Measurements from ENCODE around the gene ABCA2.

ABCA2 gene

GRCh38 chr9:137002646-137003041, 25.4 kb downstream of the ABCA2 start:
- DNase-seq = no peak
- TF ChIP-seq GATA1 (IDR thresholded peaks at IDR 0.05; ENCODE audit: low read depth, low read length) (no peak), POLR2A (IDR thresholded peaks at IDR 0.05; ENCODE audit: low read length) (no peak)

GRCh38 chr9:137001857-137002645, 26.0 kb downstream of the ABCA2 start:
- TF ChIP-seq POLR2A (IDR thresholded peaks at IDR 0.05; ENCODE audit: low read length) (no peak), GATA1 (IDR thresholded peaks at IDR 0.05; ENCODE audit: low read depth, low read length) (no peak)
- DNase-seq = no peak

- TF ChIP-seq POLR2A (IDR thresholded peaks at IDR 0.05; ENCODE audit: low read length) (no peak), GATA1 (IDR thresholded peaks at IDR 0.05; ENCODE audit: low read depth, low read length) (no peak)
- no peak for DNase-seq
Observed at GRCh38 chr9:137000177-137000930, 27.7 kb downstream of the ABCA2 start.

- no peak for DNase-seq
- TF ChIP-seq GATA1 (IDR thresholded peaks at IDR 0.05; ENCODE audit: low read depth, low read length) = no peak
- no peak for TF ChIP-seq POLR2A (IDR thresholded peaks at IDR 0.05; ENCODE audit: low read length)
Observed at GRCh38 chr9:136997830-136998234, 30.2 kb downstream of the ABCA2 start.

- DNase-seq = no peak
- TF ChIP-seq GATA1 (IDR thresholded peaks at IDR 0.05; ENCODE audit: low read depth, low read length) = no peak
- TF ChIP-seq POLR2A (IDR thresholded peaks at IDR 0.05; ENCODE audit: low read length) = no peak
Observed at GRCh38 chr9:136997371-136997770, 30.7 kb downstream of the ABCA2 start.

GRCh38 chr9:136996361-136997292, 31.4 kb downstream of the ABCA2 start, which contains the start of gene CLIC3:
Gene CLIC3 (minus strand): TSS chr9:136996568. CDS start chr9:136996543, 25 bp downstream.
- peak; percentile 38 to 44 for DNase-seq
- TF ChIP-seq POLR2A (IDR thresholded peaks at IDR 0.05; ENCODE audit: low read length) (no peak), GATA1 (IDR thresholded peaks at IDR 0.05; ENCODE audit: low read depth, low read length) (no peak)

GRCh38 chr9:136995772-136996311, 32.2 kb downstream of the ABCA2 start:
- TF ChIP-seq GATA1 (IDR thresholded peaks at IDR 0.05; ENCODE audit: low read depth, low read length) (no peak), POLR2A (IDR thresholded peaks at IDR 0.05; ENCODE audit: low read length) (no peak)
- DNase-seq = peak; percentile 31 to 46

GRCh38 chr9:136995362-136995761, 32.7 kb downstream of the ABCA2 start:
- TF ChIP-seq GATA1 (IDR thresholded peaks at IDR 0.05; ENCODE audit: low read depth, low read length) (no peak), POLR2A (IDR thresholded peaks at IDR 0.05; ENCODE audit: low read length) (no peak)
- no peak for DNase-seq

GRCh38 chr9:136994888-136995230, 33.2 kb downstream of the ABCA2 start:
- no peak for DNase-seq
- no peak for TF ChIP-seq GATA1 (IDR thresholded peaks at IDR 0.05; ENCODE audit: low read depth, low read length)
- TF ChIP-seq POLR2A (IDR thresholded peaks at IDR 0.05; ENCODE audit: low read length) = no peak

GRCh38 chr9:136994180-136994887, 33.7 kb downstream of the ABCA2 start:
- no peak for DNase-seq
- no peak for TF ChIP-seq GATA1 (IDR thresholded peaks at IDR 0.05; ENCODE audit: low read depth, low read length)
- no peak for TF ChIP-seq POLR2A (IDR thresholded peaks at IDR 0.05; ENCODE audit: low read length)

- TF ChIP-seq POLR2A (IDR thresholded peaks at IDR 0.05; ENCODE audit: low read length) = no peak
- no peak for TF ChIP-seq GATA1 (IDR thresholded peaks at IDR 0.05; ENCODE audit: low read depth, low read length)
- no peak for DNase-seq
Observed at GRCh38 chr9:136992819-136993369, 35.1 kb downstream of the ABCA2 start.

GRCh38 chr9:136991993-136992818, 35.8 kb downstream of the ABCA2 start, which contains the start of gene PAXX:
Gene PAXX (plus strand): TSS chr9:136992422. CDS start chr9:136992444, 22 bp downstream.
- TF ChIP-seq POLR2A (IDR thresholded peaks at IDR 0.05; ENCODE audit: low read length) (peak; percentile 49), GATA1 (IDR thresholded peaks at IDR 0.05; ENCODE audit: low read depth, low read length) (no peak)
- DNase-seq = peak; percentile 91 to 92

All from erythroblast (primary cell).